ENCODE results near the gene ABCG8.

- TF ChIP-seq, protein P1, sequence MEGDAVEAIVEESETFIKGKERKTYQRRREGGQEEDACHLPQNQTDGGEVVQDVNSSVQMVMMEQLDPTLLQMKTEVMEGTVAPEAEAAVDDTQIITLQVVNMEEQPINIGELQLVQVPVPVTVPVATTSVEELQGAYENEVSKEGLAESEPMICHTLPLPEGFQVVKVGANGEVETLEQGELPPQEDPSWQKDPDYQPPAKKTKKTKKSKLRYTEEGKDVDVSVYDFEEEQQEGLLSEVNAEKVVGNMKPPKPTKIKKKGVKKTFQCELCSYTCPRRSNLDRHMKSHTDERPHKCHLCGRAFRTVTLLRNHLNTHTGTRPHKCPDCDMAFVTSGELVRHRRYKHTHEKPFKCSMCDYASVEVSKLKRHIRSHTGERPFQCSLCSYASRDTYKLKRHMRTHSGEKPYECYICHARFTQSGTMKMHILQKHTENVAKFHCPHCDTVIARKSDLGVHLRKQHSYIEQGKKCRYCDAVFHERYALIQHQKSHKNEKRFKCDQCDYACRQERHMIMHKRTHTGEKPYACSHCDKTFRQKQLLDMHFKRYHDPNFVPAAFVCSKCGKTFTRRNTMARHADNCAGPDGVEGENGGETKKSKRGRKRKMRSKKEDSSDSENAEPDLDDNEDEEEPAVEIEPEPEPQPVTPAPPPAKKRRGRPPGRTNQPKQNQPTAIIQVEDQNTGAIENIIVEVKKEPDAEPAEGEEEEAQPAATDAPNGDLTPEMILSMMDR (IDR thresholded peaks at IDR 0.05) = no peak
- TF ChIP-seq POLR2A (IDR thresholded peaks at IDR 0.05) = no peak
Measured at GRCh38 chr2:43890855-43891254, 52.1 kb downstream of the ABCG8 start.
